GM12892 (cell line): ENCODE measurements around the gene CRAMP1.

Source experiments
- POLR2A ChIP-seq: IDR thresholded peaks from 2 replicates; pipeline ENCODE4 v1.6.1; 2011; ENCODE audit warnings: low read depth, low read length, control low read depth
- POLR2AphosphoS5 ChIP-seq: IDR thresholded peaks from 2 replicates; pipeline ENCODE4 v1.6.1; 2011; ENCODE audit warnings: low read depth, low read length, control low read depth

DNA sequence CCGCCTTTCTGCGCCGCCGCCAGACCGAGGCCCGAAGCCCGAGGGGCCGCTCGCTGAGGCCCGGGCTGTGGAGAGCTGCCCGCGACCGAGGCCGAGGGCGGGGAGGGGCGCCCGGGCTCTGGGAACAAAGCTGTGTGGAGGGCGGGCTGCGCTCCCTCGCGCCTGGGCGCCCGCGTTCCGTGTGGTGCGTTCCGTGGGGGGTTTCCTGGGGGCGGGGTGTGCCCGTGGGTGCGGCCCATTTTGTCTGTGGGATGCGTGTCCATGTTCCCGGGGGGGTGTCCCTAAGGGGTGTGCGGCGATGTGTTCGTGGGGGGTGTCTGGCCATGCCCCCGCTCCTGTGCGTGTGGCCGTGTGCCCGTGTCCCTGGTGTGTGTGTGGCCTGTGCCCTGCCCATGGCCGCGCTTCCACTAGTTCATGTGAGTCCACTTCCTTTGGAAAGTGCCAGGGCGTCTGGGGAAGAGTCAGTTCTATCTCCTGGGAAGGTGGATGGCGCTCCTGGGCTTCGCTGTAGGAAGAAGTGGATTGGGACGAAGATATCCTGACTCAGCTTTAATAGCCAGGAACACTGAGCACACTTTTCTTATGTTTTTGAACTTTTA, 66.4 kb downstream of the CRAMP1 start:
- TF ChIP-seq POLR2A (no peak), POLR2AphosphoS5 (0 out of 2 replicates have a peak, but pooled peaks have one; percentile 49)
